ENCODE data around the gene TACO1. TPM values are rescaled to one million over a fixed set of nuclear protein-coding genes. Genes with fewer than 3 reads are reported as not detected.

Gene TACO1
- total and polyA plus RNA-seq, 9 of the 15 experiments (the other 6 are each of a cell fraction or from before 2014, with no cell fraction given): 10.3 to 41.6 (median 30.9) TPM

GRCh38 chr17:63558441-63558840, 42.3 kb upstream of the TACO1 start:
- Histone ChIP-seq H2AFZ (ENCODE audit: low read depth, low read length) (no peak overlapping the region), H3K27me3 (ENCODE audit: control insufficient read depth in 2 of 2, insufficient read depth in 2 of 2, low read length in 2 of 2) (no peaks in the 10 kb centered on the region), H3K79me2 (ENCODE audit: control insufficient read depth, insufficient read depth, low read length) (peaks cover 95% of the 10 kb centered on the region), H3K9ac (ENCODE audit: insufficient read depth in 1 of 2, low read depth in 2 of 2, low read length in 2 of 2) (no peak overlapping the region), H3K4me3 (no peak overlapping the region), H3K36me3 (ENCODE audit: control insufficient read depth, insufficient read depth, low read length) (peaks cover 31% of the 10 kb centered on the region), H3K4me2 (ENCODE audit: insufficient read depth, low read length) (no peak overlapping the region), H3K27ac (ENCODE audit: extremely low read depth, low read depth, low read length) (no peak overlapping the region), H3K4me1 (replicated peaks in 1 of 2; ENCODE audit: control insufficient read depth in 2 of 2, insufficient read depth in 2 of 2, low read length in 2 of 2) (peaks cover 0 to 13% of the 10 kb centered on the region in 2 experiments; a peak in 4 of 5 replicates), H4K20me1 (replicated peaks; ENCODE audit: control insufficient read depth, insufficient read depth, low read length) (peaks cover 17% of the 10 kb centered on the region), H3K9me1 (ENCODE audit: control insufficient read depth, insufficient read depth, low read length) (no peaks in the 10 kb centered on the region), H3K9me3 (replicated peaks; ENCODE audit: control insufficient read depth, insufficient read depth, low read depth, low read length) (no peaks in the 10 kb centered on the region)
- TF ChIP-seq POLR2B (IDR thresholded peaks at IDR 0.05; ENCODE audit: low read depth, partially characterized antibody): no peak
- TF ChIP-seq CHD4 (IDR thresholded peaks at IDR 0.05; ENCODE audit: insufficient read depth, insufficient replicate concordance, low read depth, low read length, poor library complexity, severe bottlenecking): no peak
- TF ChIP-seq CREM (IDR thresholded peaks at IDR 0.05; ENCODE audit: low read depth): no peak
- TF ChIP-seq CBX8 (IDR thresholded peaks at IDR 0.05; ENCODE audit: borderline replicate concordance, extremely low read depth, low read depth, low read length, poor library complexity, severe bottlenecking): no peak
- no peak for TF ChIP-seq SP2 (IDR thresholded peaks at IDR 0.05; ENCODE audit: extremely low read depth, low read depth, low read length, poor library complexity, severe bottlenecking)
- TF ChIP-seq ZNF780A (CRISPR knock-in tag; IDR thresholded peaks at IDR 0.05): no peak
- no peak for TF ChIP-seq CEBPB (tag; IDR thresholded peaks at IDR 0.05)
- TF ChIP-seq DEAF1 (CRISPR knock-in tag; IDR thresholded peaks at IDR 0.05): no peak
- TF ChIP-seq PCBP2 (IDR thresholded peaks at IDR 0.05; ENCODE audit: low read depth, low read length, poor library complexity, severe bottlenecking): no peak
- TF ChIP-seq MIER1 (IDR thresholded peaks at IDR 0.05; ENCODE audit: low read depth): no peak
- FAIRE-seq (no peak), ATAC-seq (peak; percentile 68), DNase-seq (ENCODE audit: extremely low read depth in 1 of 4, low spot score in 3 of 4) (no peak)
- no TSS peak for BruUV-seq (replicated peaks)
- 71% methylated on average over 3 of the region's 3 CpGs for WGBS (ENCODE audit: insufficient coverage, low coverage, missing lambda C conversion rate)
- intact Hi-C loops (cut with micrococcal nuclease) (no loop called here), in situ Hi-C loops (cut with MboI) (no loop called here)
- ChIA-PET POLR2A (interaction anchor here (0.5 to 1.5 kb wide), 2 partner anchors 9 to 32 kb away, joined by 3 to 5 read pairs; partner anchors contain the start of gene DCAF7), CTCF (ENCODE audit: low intra/inter-chr PET ratio) (no interaction called here)

All from K562 (cell line).